CMK (cell line): ENCODE results near the gene TNFRSF13B.

Experiments used
- DNase-seq: peaks from one replicate; pipeline ENCODE4 v3.0.0-alpha.2; 2010; ENCODE audit warnings: low read depth

TNFRSF13B gene

GRCh38 chr17:16938496-16939207 lies 33.3 kb downstream of the TNFRSF13B start:
- no peak for DNase-seq

DNA sequence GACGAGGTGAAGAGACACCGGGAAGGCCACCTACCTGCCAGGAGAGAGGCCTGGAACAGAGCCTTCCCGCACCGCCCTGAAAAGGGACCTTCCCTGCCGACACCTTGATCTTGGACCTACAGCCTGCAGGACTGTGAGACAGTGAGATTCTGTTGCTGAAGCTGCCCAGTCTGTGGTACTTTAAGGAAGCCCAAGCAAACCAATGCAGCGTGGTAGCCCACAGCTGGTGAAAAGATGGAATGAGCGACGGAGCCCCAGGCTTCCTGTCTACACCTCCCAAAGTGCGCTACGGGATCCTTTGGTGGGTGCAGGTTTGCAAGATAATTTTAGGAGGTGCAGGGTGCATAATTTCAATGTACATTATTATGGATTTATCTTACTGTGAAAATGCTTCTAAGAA lies 33.9 kb downstream of the TNFRSF13B start:
- no peak for DNase-seq

GRCh38 chr17:16937431-16937830 lies 34.5 kb downstream of the TNFRSF13B start:
- DNase-seq, result no peak

DNA sequence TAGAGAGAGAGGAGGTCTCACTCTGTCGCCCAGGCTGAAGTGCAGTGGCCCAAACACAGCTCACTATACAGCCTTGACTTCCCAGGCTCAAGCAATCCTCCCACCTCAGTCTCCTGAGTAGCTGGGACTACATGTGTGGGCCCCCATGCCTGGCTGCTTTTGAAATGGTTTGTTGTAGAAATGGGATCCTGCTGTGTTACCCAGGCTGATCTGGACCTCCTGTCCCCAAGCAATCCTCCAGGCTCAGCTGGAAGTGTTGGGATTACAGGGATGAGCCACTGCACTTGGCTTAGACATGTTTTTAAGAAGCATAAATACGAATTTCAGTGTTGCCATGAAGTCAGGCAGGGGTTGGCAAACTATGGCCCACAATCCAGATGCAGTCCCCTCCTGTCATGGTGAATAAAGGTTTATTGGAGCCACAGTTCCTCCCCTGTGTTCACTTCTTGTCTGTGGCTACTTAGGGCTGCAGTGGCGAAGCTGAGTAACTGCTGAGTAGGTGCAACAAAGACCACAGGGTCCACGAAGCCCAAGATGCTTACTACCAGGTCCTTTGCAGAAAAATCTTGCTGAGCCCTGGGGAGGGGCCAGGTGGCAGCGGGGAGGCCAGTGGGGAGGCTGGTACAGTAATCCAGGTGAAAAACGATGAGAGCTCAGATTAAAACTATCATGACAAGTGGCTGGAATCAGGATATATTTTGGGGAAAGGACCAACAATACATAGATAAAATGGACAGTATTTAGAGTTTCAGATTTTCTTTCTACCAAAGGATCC lies 35.2 kb downstream of the TNFRSF13B start:
- no peak for DNase-seq

GRCh38 chr17:16935786-16936185 lies 36.1 kb downstream of the TNFRSF13B start:
- DNase-seq, result no peak

DNA sequence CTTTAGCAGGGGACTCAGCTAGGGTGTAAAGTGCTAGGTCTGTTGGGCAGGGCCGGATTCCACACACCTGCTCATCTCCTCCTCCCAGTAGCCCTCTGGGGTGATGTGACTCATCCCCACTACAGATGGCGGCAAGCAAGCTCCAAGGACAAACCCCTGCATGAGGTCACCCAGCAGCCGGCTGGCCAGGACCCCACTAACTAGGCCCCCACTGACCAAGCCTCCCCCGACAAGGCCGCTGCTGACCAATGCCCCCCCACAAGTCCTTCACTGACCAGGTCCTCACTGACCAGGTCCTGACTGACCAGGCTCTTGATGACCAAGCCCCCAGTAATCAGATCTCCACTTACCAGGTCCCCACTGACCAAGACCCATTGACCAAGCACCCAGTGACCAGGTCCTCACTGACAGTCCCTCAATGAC lies 36.7 kb downstream of the TNFRSF13B start:
- no peak for DNase-seq

DNA sequence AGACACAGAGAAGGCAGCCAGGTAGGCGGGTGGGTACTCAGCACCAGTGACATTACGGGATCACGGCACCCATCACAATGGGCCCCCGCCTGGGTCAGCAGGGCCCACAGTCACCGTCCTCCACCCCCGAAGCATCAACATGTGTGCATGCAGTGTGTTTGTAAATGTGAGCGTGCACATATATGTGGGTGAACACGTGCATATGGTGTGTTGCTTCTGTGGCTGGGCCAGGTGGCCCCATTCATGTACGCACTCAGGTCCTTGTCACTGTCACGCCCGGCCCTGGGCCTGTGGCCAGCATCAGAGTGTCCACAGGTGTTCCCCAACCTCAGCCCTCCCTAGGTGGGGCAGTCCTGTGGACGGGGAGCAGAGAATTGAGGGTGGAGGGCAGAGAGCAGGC lies 37.1 kb downstream of the TNFRSF13B start:
- DNase-seq, result no peak

GRCh38 chr17:16934133-16934795 lies 37.7 kb downstream of the TNFRSF13B start:
- DNase-seq, result no peak

GRCh38 chr17:16933317-16934132 lies 38.4 kb downstream of the TNFRSF13B start:
- no peak for DNase-seq

DNA sequence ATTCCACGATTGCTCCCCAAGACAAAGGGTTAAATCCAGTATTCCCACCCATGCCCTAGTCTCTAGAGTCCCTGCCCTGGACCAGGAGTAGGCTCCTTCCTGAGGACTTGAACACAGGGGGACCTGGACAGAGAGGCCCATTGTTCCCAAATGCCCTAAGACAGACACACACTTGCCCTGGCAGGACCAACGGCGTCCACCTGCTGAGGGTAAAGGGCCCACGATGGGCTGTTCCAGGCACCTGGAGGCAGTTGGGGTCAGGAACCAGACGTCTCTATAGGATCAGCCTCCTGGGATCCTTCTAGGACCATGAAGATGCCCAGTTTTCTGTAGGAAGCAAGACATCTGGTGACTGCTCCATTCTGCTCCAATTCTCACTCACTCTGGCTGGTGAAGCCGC lies 39.3 kb downstream of the TNFRSF13B start:
- no peak for DNase-seq

GRCh38 chr17:16932156-16932555 lies 39.8 kb downstream of the TNFRSF13B start:
- no peak for DNase-seq

DNA sequence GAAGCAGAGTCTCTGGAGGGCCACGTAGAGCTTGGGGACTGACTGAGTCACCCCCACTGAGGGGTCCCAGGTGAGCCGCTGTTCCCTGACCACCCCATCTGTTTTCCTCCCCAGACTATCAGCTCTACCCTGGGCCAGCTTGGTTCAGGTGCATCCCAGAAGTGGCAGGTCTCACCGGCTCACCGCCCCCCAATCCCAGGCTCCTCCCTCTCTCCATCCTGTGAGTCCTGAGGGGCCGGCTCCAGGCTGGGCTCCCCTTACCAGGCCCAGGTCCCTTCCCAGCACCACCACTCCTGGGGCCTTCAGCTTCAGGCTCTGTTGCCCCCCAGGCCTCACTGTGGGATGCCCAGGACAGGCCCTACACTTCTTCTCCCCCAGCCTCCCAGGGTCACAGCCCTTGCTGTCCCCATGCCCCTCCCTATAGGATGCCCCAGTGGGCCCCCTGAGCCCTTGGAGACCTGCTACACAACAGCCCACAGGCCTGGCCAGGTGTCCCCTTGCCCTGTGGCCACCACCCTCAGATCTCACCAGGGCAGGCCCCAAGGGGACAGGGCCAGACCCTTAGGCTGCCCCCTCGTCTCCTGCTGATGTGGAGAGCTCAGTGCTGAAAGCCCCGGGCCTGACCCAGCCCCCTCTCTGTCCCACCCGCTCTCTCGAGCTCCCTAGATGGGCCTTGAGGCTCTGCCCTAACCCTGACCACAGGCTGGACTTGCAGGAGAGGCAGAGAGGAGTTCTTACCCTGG lies 40.4 kb downstream of the TNFRSF13B start:
- DNase-seq, result no peak

DNA sequence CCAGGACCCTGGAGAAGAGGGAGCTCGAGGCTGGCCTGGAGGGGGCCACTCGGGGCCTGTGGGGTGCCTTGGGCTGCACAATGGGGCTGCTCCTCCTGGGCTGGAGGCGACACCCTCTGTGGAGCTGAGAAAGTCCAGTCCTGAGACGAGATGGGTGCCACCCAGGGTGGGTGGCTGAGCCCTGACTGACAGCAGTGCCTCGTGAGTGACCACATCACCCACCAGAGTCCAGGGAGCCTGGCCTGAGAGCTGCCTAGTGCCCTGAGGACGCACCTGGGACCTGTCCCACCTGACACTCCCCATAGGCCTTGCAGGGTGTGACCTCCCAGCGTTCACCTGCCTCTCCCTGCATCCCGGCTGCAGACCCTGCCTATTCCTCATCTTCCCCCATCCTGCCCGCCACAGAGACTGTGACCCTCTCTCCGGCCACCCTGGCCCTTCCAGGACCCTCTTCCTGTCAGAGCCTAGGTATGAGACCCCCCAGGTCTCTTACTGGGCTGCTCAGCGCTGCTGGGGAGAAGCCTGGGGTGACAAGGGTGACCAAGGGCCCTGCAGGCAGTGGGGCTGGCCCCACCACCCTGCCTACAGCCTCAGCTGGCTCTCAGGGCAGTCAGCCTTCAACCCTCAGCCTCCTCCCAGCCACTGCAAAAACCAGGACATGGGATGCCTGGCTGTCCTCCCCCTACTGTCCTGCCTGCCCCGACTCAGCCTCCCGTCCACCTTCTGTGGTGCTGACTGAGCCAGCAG lies 41.2 kb downstream of the TNFRSF13B start:
- DNase-seq, result no peak

DNA sequence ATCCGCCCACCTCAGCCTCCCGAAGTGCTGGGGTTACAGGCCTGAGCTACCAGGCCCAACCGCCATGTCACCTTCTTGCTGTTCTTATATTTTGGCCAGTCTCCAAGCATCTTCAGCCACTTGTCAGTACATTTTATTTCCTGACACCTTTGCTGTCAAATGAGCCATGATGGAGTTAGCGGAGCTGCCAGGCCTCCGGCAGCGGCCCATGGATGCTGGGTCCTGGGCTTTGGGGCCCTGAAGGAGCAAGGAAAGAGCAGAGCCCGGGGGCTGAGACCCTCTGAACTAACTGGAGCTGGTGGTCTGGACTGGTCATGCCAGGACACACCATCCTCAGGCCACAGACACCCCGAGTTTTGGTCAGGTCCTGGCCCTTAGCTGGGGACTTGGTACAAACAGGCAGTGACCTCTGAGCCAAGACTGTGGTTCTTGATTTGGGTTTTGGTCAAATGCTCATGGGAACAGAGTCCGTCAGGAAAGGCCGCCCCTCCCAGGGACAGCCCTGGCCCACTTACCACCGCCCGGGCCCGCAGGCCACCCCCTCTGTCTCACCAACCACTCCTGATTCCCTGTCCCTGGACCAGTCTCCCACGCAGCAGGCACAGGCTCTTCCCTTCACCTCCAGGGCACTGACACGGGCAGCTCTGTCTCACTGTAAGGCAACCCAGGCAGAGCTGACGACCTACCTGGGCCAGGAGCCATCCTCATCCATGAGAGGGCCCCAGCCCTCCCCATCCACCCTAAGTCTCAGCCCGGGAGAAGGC lies 42.0 kb downstream of the TNFRSF13B start:
- DNase-seq, result no peak

DNA sequence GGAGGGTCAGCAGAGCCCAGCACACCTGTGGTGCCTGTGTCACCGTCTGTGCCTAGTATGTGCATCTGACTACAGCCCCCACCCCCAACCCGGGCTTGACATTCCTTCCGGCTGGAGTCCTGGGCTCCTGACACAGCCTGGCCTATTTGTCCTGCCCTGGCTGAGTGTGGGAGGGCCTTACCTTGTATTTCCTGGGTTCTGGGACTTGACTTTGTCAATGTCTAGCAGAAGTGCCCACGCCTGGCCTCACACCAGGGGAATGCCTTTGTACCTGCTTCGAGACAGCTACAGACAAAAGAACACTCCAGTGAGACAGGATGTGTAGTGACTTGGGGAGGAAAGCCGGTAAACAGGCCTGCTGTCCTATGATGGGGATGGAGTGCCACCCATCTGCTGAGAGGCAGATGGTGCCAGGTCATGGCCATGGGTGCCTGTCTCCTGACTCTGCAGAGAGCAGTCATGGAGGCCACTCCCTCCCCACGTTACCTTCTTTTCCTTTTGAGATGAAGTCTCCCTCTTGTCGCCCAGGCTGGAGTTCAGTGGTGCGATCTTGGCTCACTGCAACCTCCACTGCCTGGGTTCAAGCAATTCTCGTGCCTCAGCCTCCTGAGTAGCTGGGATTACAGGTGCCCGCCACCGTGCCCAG lies 42.8 kb downstream of the TNFRSF13B start:
- no peak for DNase-seq

DNA sequence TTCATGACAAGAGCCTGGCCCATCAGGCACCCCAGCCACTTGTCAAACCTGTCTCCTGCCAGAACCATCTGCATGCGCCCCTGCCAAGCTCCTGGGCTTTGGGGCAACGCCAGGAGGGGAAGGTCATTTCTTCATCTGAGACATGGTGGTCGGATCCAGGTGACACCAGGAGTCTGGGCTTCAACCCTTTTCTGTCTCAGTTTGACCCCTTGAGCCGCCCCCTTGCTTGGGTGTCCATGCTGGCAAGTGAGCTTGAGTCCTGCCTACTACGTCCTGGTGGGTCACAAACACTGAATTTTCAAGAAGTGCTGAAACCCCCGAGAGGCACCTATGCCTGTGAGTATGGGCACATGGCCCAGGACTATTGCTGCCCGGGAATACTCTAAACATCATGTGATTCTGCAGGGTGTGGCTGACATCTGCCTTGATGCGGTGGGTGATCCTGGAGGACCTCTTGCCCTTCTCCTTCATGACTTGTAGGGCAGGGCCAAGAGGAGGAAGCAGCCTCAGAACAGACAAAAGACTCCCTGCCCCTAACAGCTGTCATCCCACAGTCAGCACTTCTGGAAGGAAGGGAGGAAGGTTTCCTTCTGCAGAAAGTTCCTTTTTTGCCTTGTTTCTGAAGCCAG lies 43.4 kb downstream of the TNFRSF13B start:
- DNase-seq, result no peak

DNA sequence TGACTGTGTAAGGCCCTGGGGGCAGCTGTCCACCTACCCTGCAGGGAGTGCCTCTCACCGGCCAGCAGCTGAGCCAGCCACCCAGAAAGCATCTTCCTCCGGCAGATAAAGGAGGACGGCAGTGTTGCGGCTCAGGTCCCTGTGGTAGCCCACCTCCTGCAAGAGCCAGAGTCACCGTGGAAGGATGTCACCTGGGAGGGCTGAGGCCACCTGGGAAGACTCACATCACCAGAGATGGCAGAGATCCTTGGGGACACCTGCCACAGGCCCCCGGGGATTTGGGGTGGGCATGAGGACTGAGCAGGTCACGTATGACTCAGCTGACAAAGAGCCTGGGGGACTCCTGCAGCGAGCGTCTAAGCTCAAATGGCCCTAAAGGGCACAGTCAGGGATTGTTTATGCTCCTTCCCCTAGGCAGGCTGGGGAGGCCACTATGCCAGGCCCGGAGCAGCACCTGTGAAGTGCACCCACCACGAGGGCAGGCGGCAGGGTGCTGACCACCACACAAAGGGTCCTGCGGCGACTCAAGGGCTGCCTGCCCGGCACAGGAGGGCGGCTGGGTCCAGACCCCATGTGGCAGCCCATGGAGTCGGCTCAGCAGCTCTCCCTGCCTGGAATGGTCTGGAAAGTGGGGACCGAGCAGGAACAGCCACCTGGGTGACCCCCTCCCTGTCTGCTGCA lies 44.1 kb downstream of the TNFRSF13B start:
- DNase-seq, result no peak
